Chondrocyte (in vitro differentiated cells): ENCODE results near the gene EIF2D. TPM values are rescaled to one million over a fixed set of nuclear protein-coding genes. Genes with fewer than 3 reads are reported as not detected.
"Not testable (repeated sequence)": the region's sequence is repeated elsewhere in the genome, so short reads cannot be mapped to it uniquely, and the experiment has no call there.

Experiments
- DNase-seq: peaks from one replicate; pipeline ENCODE4 v3.0.0; 2021; ENCODE audit warnings: mixed read lengths, low spot score
- H3K27ac Mint-ChIP-seq: one replicate; pipeline ENCODE4 v1.8.0; 2021; ENCODE audit warnings: mild to moderate bottlenecking, moderate library complexity, mixed read lengths; ENCODE audit not compliant: unreplicated experiment
- H3K27me3 Mint-ChIP-seq: 2 replicates; pipeline ENCODE4 v1.8.0; 2021; ENCODE audit warnings: low read depth, mixed read lengths
- H3K36me3 Mint-ChIP-seq: 2 replicates; pipeline ENCODE4 v1.8.0; 2021; ENCODE audit warnings: low read depth, mixed read lengths
- H3K4me1 Mint-ChIP-seq: 2 replicates; pipeline ENCODE4 v1.8.0; 2021; ENCODE audit warnings: low read depth, mild to moderate bottlenecking, mixed read lengths
- H3K4me3 Mint-ChIP-seq: one replicate; pipeline ENCODE4 v1.8.0; 2021; ENCODE audit warnings: mild to moderate bottlenecking, moderate library complexity, mixed read lengths; ENCODE audit not compliant: unreplicated experiment
- H3K9me3 Mint-ChIP-seq: 2 replicates; pipeline ENCODE4 v1.8.0; 2021; ENCODE audit warnings: low read depth, mixed read lengths
- total RNA-seq: library from RNA; stranded (reverse); gene quantifications from 3 replicates; pipeline ENCODE4 v1.2.1, GENCODE V29; 2021
- TF ChIP-seq, protein P1 (sequence below): fragments of 200-600 bp; sonication (generic); IDR thresholded peaks from 2 replicates; pipeline ENCODE4 v1.5.0; 2021; ENCODE audit warnings: antibody characterized with exemption, mild to moderate bottlenecking, moderate library complexity

EIF2D gene
- total RNA-seq, 1 donor from 2014 or later, result 33.9 TPM

DNA sequence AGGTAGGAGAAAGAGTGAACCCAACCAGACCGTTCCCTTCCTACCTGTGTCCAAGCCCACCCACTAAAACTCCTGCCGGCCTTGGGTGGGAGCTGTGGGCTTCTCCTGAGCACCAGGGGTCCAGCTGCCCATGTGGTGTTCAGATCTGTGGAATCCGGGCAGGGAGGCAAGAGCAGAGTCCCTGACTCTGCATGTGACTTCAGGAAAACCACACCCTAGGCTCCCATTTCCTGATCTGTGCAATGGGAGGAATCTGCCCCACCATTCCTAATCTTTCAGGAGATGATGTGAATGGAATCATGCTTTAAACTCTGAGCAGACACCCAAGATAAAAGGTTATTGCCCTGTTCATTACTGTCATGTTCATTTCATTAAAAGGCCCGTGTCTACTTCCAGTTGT is 27.6 kb downstream of the EIF2D start:
- no peak for DNase-seq
- Mint-ChIP-seq H3K27ac (no peak overlapping the region), H3K9me3 (no peaks in the 10 kb centered on the region), H3K4me1 (peaks cover 35% of the 10 kb centered on the region), H3K36me3 (no peaks in the 10 kb centered on the region), H3K27me3 (peaks cover 4% of the 10 kb centered on the region), H3K4me3 (no peak overlapping the region)
- TF ChIP-seq, protein P1, sequence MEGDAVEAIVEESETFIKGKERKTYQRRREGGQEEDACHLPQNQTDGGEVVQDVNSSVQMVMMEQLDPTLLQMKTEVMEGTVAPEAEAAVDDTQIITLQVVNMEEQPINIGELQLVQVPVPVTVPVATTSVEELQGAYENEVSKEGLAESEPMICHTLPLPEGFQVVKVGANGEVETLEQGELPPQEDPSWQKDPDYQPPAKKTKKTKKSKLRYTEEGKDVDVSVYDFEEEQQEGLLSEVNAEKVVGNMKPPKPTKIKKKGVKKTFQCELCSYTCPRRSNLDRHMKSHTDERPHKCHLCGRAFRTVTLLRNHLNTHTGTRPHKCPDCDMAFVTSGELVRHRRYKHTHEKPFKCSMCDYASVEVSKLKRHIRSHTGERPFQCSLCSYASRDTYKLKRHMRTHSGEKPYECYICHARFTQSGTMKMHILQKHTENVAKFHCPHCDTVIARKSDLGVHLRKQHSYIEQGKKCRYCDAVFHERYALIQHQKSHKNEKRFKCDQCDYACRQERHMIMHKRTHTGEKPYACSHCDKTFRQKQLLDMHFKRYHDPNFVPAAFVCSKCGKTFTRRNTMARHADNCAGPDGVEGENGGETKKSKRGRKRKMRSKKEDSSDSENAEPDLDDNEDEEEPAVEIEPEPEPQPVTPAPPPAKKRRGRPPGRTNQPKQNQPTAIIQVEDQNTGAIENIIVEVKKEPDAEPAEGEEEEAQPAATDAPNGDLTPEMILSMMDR, result no peak

DNA sequence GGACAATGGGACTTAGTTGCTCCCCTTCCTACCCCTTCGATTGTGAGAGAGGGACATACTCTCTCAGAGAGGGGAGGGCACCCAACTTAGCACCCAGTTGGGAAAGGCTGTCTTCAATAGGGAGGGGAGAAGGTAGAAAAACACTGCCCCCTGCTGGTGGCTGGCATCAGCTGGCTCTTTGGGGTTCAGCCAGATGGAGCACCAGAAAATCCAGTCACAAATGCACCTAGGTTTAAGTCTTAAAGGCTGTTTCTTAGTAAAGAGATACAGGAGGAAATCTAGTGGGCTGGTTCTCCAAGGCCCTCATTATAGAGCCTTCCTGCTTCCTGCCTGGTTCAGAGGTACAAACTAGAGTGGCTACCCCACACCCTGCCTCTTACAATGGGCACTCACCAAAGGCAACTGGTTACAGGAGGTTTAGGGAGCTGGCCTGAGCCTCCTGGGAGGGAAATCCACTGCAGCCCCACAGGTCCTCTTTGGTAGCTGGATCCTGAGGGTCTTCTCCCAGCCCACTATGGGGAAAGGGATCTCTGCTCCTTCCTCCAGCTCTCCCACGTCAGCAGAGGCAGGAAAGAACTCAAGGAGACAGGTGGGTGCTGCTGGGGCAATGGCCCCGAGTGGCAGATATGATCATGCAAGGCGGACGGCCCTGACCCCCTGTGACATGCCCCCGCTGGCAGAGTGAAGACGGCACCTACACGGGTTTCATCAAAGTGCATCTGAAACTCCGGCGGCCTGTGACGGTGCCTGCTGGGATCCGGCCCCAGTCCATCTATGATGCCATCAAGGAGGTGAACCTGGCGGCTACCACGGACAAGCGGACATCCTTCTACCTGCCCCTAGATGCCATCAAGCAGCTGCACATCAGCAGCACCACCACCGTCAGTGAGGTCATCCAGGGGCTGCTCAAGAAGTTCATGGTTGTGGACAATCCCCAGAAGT is 28.3 kb downstream of the EIF2D start:
- H3K4me3 Mint-ChIP-seq, result no peak overlapping the region
- H3K27me3 Mint-ChIP-seq, result peaks cover 4% of the 10 kb centered on the region
- TF ChIP-seq, protein P1, result peak; percentile 96
- no peaks in the 10 kb centered on the region for H3K36me3 Mint-ChIP-seq
- no peaks in the 10 kb centered on the region for H3K9me3 Mint-ChIP-seq
- H3K27ac Mint-ChIP-seq, result no peak overlapping the region
- no peak for DNase-seq
- peaks cover 27% of the 10 kb centered on the region for H3K4me1 Mint-ChIP-seq

DNA sequence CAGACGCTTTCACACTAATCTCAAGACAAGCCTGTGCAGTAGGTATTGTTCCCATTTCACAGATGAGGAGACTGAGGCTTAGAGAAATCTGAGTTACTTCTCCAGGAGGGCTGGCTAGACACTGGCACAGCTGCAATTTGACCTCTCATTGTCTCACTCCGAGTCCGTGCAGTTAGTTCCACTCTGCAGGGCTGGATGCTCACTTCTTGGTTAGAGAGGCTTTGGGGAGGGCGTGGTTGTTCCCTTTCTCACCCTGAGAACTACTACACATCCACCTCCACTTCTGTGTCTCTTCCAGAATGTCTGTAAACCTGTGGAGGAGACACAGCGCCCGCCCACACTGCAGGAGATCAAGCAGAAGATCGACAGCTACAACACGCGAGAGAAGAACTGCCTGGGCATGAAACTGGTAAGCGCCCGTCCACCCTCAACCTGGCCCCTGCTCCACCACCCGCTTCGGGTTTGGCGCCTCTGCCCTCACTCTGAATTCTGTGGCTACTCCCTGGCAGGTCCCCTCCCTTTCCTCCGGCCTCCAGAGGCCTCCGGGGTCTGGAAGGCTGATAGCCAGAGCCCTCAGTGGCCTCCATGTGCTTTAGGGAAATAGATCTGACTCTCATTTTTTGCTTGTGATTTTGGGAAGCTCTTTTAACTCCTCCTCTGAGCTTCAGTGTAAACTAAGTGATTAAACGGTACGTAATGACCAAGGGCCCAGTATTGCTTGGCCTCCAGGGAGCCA is 29.1 kb downstream of the EIF2D start:
- Mint-ChIP-seq H3K36me3 (no peaks in the 10 kb centered on the region), H3K4me1 (peaks cover 19% of the 10 kb centered on the region), H3K27ac (no peak overlapping the region), H3K27me3 (peaks cover 7% of the 10 kb centered on the region), H3K9me3 (no peaks in the 10 kb centered on the region), H3K4me3 (no peak overlapping the region)
- DNase-seq, result no peak
- TF ChIP-seq, protein P1, result no peak

DNA sequence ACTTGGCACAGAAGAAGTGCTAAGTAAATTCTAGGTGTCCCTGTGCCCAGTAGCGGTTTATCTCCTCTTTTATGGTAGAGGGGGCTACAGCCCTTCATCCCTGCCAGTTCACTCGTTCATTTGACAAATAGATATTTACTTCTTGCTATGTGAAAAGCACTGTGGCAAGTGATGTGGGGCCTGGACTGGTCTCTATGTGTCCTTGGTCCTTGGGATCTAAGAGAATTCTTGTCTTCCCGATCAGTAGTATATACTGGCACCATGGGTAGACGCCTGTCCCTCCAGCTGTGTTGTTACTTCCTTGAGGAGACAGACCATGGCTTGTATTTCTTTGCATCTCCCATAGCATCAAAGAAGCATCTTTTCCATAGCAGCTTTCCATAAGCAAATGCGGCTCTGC is 29.7 kb downstream of the EIF2D start:
- no peaks in the 10 kb centered on the region for H3K36me3 Mint-ChIP-seq
- H3K4me1 Mint-ChIP-seq, result peaks cover 14% of the 10 kb centered on the region
- no peak for DNase-seq
- no peaks in the 10 kb centered on the region for H3K9me3 Mint-ChIP-seq
- peaks cover 8% of the 10 kb centered on the region for H3K27me3 Mint-ChIP-seq
- H3K27ac Mint-ChIP-seq, result no peak overlapping the region
- TF ChIP-seq, protein P1, result no peak
- no peak overlapping the region for H3K4me3 Mint-ChIP-seq

DNA sequence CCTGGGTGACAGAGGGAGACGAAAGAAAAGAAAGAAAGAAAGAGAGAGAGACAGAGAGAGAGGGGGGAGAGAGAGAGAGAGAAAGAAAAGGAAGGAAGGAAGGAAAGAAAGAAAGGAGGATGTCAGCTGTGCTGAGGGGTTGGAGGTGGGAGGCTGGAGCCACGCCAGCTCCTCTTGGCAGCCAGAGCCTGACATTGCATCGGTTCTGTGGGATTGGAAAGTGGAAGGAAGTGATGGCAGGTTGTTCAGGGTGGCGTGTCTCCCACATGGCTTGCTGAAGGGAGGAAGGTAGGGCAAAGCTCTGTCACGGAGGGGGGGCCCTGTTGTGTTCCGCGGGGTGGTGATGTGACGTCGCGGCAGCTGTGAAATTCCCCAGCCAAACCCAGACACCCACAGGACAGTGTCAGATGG is 30.7 kb downstream of the EIF2D start:
- peaks cover 6% of the 10 kb centered on the region for H3K4me1 Mint-ChIP-seq
- TF ChIP-seq, protein P1, result no peak
- H3K9me3 Mint-ChIP-seq, result no peaks in the 10 kb centered on the region
- no peak overlapping the region for H3K27ac Mint-ChIP-seq
- H3K36me3 Mint-ChIP-seq, result no peaks in the 10 kb centered on the region
- H3K4me3 Mint-ChIP-seq, result no peak overlapping the region
- H3K27me3 Mint-ChIP-seq, result peaks cover 8% of the 10 kb centered on the region
- no peak for DNase-seq

DNA sequence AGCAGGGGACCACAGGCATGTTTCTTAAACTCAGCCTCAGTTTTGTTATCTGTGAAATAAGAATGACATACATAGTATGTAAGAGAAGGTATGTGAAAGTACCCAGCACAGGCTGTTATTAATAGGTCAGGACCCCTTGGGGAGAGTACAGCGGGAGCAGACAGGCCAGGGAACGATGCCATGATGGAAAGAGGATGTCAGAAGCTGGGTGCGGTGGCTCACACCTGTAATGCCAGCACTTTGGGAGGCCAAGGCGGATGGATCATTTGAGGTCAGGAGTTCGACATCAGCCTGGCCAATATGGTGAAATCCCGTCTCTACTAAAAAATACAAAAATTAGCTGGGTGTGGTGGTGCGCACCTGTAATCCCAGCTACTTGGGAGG is 31.2 kb downstream of the EIF2D start:
- H3K9me3 Mint-ChIP-seq, H3K27ac Mint-ChIP-seq, H3K4me1 Mint-ChIP-seq, H3K4me3 Mint-ChIP-seq, H3K36me3 Mint-ChIP-seq, DNase-seq: not testable (repeated sequence)
- H3K27me3 Mint-ChIP-seq, result peaks cover 11% of the 10 kb centered on the region
